Left ventricle myocardium inferior (tissue), 1 donor: ENCODE data around the gene PHF12. TPM values are rescaled to one million over a fixed set of nuclear protein-coding genes. Genes with fewer than 3 reads are reported as not detected.

Source experiments
- DNase-seq: peaks from one replicate; pipeline ENCODE4 v3.0.0-alpha.2; 2020
- H3K27ac ChIP-seq: fragments of 200-600 bp; replicated peaks from 2 replicates; pipeline ENCODE4 v1.8.0; 2021
- H3K27me3 ChIP-seq: fragments of 200-600 bp; 2 replicates; pipeline ENCODE4 v1.8.0; 2021; ENCODE audit warnings: low read depth
- H3K36me3 ChIP-seq: fragments of 200-600 bp; 2 replicates; pipeline ENCODE4 v1.8.0; 2021
- H3K4me1 ChIP-seq: fragments of 200-600 bp; 2 replicates; pipeline ENCODE4 v1.8.0; 2021
- H3K4me3 ChIP-seq: fragments of 200-600 bp; 2 replicates; pipeline ENCODE4 v1.8.0; 2021; ENCODE audit warnings: mild to moderate bottlenecking, moderate library complexity
- H3K9me3 ChIP-seq: fragments of 200-600 bp; replicated peaks from 2 replicates; pipeline ENCODE4 v1.8.0; 2021
- intact Hi-C: fragments of 100-400 bp; cut with micrococcal nuclease; formaldehyde crosslinking; loops from one replicate; pipeline ENCODE4 v1.11.0; 2022
- total RNA-seq: library from RNA; stranded (reverse); fragmentation: NEBNext Ultra II Directional; extraction: Animal tissue kit (Norgen Biotek cat#: 25700); gene quantifications from one replicate; pipeline ENCODE4 v1.2.1, GENCODE V29; 2021
- TF ChIP-seq, protein P1 (sequence below): fragments of 200-600 bp; IDR thresholded peaks from 2 replicates; pipeline ENCODE4 v1.8.0; 2021; ENCODE audit warnings: antibody characterized with exemption, mild to moderate bottlenecking, borderline replicate concordance
- donor health status: DM: no; HTN: yes; CAD: no; lungs with severe emphysema.

The PHF12 gene
- total RNA-seq, 1 donor from 2014 or later: 17.2 TPM

DNA sequence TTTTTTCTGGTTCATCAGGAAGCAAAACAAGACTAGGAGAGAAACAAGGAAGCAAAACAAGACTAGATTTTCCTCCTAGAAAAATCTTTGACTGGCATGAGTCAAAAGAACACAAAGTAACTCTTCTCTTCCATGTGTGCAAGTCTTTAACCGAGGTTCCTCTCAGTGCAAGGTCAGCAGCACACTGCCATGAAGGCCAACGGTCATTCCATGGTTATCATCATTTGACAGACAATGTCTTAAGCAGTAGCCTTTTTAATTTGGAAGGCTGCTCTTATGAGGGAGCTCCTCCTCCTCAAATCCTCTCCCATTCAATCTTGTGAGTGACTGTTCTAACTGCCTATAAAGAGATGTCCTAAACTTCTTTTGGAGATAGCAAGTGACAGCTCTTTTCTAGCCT, 33.0 kb downstream of the PHF12 start:
- TF ChIP-seq, protein P1, sequence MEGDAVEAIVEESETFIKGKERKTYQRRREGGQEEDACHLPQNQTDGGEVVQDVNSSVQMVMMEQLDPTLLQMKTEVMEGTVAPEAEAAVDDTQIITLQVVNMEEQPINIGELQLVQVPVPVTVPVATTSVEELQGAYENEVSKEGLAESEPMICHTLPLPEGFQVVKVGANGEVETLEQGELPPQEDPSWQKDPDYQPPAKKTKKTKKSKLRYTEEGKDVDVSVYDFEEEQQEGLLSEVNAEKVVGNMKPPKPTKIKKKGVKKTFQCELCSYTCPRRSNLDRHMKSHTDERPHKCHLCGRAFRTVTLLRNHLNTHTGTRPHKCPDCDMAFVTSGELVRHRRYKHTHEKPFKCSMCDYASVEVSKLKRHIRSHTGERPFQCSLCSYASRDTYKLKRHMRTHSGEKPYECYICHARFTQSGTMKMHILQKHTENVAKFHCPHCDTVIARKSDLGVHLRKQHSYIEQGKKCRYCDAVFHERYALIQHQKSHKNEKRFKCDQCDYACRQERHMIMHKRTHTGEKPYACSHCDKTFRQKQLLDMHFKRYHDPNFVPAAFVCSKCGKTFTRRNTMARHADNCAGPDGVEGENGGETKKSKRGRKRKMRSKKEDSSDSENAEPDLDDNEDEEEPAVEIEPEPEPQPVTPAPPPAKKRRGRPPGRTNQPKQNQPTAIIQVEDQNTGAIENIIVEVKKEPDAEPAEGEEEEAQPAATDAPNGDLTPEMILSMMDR: no peak
- Histone ChIP-seq H3K27me3 (no peaks in the 10 kb centered on the region), H3K4me3 (no peak overlapping the region), H3K9me3 (no peaks in the 10 kb centered on the region), H3K36me3 (peaks cover 94% of the 10 kb centered on the region), H3K4me1 (peaks cover 20% of the 10 kb centered on the region), H3K27ac (no peak overlapping the region)
- intact Hi-C loops: loop anchor here (10.0 kb wide), 1 partner anchor 153 kb away; no protein-coding TSS in a partner anchor
- no peak for DNase-seq

DNA sequence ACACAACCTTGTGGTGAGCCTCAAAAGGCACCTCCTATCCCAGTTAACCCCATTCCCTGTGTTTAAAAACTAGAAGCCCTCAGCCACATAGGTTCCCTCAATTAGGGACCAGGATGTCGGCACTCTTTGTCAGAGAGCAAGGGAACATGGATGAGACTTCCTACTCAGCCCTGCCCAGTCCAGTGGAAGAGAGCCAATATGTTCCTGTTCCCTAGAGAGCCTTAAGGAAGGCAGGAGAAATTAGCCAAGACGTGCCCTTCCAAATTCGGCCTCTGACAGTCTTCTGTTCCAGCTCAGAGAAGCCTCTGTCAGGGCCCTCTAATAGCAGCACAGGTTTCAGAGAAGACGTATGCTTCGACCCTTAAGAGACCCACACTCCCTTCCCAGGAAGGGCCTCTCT, 33.9 kb downstream of the PHF12 start:
- H3K4me1 ChIP-seq: peaks cover 20% of the 10 kb centered on the region
- no peak for DNase-seq
- no peaks in the 10 kb centered on the region for H3K27me3 ChIP-seq
- H3K9me3 ChIP-seq: no peaks in the 10 kb centered on the region
- H3K4me3 ChIP-seq: no peak overlapping the region
- intact Hi-C loops: loop anchor here (10.0 kb wide), 1 partner anchor 153 kb away; no protein-coding TSS in a partner anchor
- peaks cover 94% of the 10 kb centered on the region for H3K36me3 ChIP-seq
- peak overlapping the region; percentile 25 for H3K27ac ChIP-seq
- TF ChIP-seq, protein P1: no peak

DNA sequence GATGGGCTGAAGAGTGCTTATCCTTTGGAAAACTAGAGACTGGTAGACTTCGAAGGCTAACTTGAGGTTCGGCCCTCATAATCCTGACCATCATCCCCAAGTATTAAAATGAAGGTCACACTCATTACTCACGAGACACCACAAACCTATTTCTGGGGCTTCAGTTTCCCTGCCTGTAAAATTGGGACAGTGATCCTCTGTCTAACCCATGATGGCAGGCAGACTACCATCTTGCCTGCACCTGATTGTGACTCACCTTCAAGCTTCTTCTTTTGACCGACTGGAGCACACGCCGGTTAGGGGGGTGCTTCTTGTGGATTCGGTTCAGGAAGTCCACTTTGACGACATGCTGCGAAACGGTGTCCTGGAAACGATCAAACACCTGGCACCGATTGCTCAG, 34.3 kb downstream of the PHF12 start:
- peaks cover 20% of the 10 kb centered on the region for H3K4me1 ChIP-seq
- intact Hi-C loops: loop anchor here (10.0 kb wide), 1 partner anchor 152 kb away; no protein-coding TSS in a partner anchor
- DNase-seq: no peak
- TF ChIP-seq, protein P1: no peak
- H3K36me3 ChIP-seq: peaks cover 97% of the 10 kb centered on the region
- no peaks in the 10 kb centered on the region for H3K9me3 ChIP-seq
- no peaks in the 10 kb centered on the region for H3K27me3 ChIP-seq
- H3K27ac ChIP-seq: peak overlapping the region; percentile 25
- no peak overlapping the region for H3K4me3 ChIP-seq

DNA sequence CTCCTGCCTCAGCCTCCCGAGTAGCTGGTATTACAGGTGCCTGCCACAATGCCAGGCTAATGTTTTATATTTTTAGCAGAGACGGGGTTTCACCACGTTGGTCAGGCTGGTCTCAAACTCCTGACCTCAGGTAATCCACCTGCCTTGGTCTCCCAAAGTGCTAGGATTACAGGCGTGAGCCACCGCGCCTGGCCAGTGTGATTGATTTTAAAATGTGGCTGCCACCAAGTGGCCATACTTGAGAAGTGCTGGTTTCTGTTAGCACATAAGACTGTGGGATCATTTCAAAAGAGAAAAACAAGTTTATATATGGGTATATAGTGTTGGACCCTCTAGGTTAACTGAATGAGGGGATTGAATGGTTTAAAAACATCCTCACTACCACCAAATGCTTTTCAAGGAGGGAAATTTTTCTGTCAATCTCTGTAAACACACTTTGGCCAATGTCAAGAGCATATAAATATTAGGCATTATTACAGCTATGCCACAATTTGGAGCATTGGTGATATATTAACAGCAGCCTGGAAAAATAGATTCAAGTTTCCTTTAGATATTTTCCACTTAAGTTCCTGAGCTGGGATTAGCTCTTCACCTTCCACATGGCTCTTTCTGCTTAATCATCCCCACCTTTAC, 34.9 kb downstream of the PHF12 start:
- no peaks in the 10 kb centered on the region for H3K9me3 ChIP-seq
- H3K4me1 ChIP-seq: peaks cover 20% of the 10 kb centered on the region
- peaks cover 100% of the 10 kb centered on the region for H3K36me3 ChIP-seq
- H3K27me3 ChIP-seq: no peaks in the 10 kb centered on the region
- DNase-seq: no peak
- H3K4me3 ChIP-seq: no peak overlapping the region
- intact Hi-C loops: loop anchor here (10.0 kb wide), 1 partner anchor 152 kb away; no protein-coding TSS in a partner anchor
- TF ChIP-seq, protein P1: peak; percentile 77
- no peak overlapping the region for H3K27ac ChIP-seq

DNA sequence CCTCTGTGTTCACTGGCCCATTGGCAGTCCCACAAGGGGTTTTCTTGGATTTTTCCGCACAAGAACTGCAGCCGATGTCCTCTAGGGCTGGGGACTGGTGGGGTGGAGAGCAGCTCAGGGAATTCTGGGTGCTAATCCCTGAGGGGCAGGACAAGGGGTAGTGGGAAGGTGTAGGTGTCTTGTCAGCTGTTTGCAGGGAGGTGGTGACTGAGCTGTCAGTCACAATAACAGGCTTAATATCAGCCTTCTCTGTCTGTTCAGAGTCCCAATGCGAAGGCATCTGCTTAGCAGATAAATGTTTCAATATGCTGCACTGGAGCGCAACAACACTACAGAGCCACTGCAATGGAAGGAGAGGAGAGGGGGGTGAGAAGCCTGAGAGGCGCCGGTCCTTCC, 38.4 kb downstream of the PHF12 start:
- intact Hi-C loops: loop anchor here (10.0 kb wide), 1 partner anchor 148 kb away; no protein-coding TSS in a partner anchor
- TF ChIP-seq, protein P1: no peak
- Histone ChIP-seq H3K27me3 (no peaks in the 10 kb centered on the region), H3K36me3 (peaks cover 100% of the 10 kb centered on the region), H3K4me3 (no peak overlapping the region), H3K9me3 (no peaks in the 10 kb centered on the region), H3K27ac (no peak overlapping the region), H3K4me1 (peaks cover 29% of the 10 kb centered on the region)
- no peak for DNase-seq
